ENCODE data around the gene C6orf15. TPM values are rescaled to one million over a fixed set of nuclear protein-coding genes. Genes with fewer than 3 reads are reported as not detected.

The C6orf15 gene
- total RNA-seq, 1 experiment from 2014 or later = not detected

DNA sequence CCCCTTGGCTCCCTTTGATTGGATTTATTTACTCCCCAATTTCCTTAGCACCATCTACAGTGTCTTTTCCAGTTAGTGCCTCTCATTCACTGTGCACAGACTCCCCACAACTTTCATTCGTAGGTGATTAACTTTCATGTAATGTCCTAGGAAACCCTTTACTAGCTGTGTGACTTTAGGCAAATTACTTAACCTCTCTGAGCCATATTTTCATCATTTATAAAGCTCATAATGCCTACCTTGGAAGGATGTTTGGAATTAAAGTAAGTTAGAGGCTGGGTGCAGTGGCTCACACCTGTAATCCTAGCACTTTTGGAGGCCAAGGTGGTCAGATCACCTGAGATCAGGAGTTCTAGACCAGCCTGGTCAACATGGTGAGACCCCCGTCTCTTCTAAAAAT, 20.1 kb downstream of the C6orf15 start:
- CTCF ChIA-PET = interaction anchor here (2.2 to 3.0 kb wide), 2 partner anchors 10 to 12 kb away, joined by 9 to 13 read pairs; no protein-coding TSS in a partner anchor
- Histone ChIP-seq H3K27me3 (ENCODE audit: insufficient read depth, low read length) (no peaks in the 10 kb centered on the region), H3K4me3 (replicated peaks in 1 of 2; ENCODE audit: low read depth in 1 of 2, low read length in 2 of 2) (no peak overlapping the region), H3K79me2 (ENCODE audit: insufficient read depth, low read length) (no peaks in the 10 kb centered on the region), H3K9me3 (ENCODE audit: control insufficient read depth in 1 of 2, insufficient read depth in 1 of 2, low read depth in 1 of 2, low read length in 2 of 2) (no peaks in the 10 kb centered on the region), H3K36me3 (ENCODE audit: control insufficient read depth in 1 of 2, insufficient read depth in 2 of 2, low read length in 2 of 2) (no peaks in the 10 kb centered on the region), H3K4me2 (ENCODE audit: low read length) (no peak overlapping the region), H3K9me2 (ENCODE audit: insufficient read depth) (no peaks in the 10 kb centered on the region), H3K4me1 (ENCODE audit: control insufficient read depth in 1 of 2, insufficient read depth in 2 of 2, low read length in 2 of 2) (peaks cover 2 to 5% of the 10 kb centered on the region in 2 experiments), H2AFZ (ENCODE audit: low read depth, low read length, poor library complexity, severe bottlenecking) (no peak overlapping the region), H3K27ac (ENCODE audit: low read depth, low read length) (no peak overlapping the region), H3K9ac (ENCODE audit: low read length) (no peak overlapping the region), H4K20me1 (ENCODE audit: insufficient read depth) (no peaks in the 10 kb centered on the region)
- BruUV-seq (replicated peaks) = no TSS peak
- intact Hi-C loops (cut with micrococcal nuclease) = no loop called here
- TF ChIP-seq, protein P1, sequence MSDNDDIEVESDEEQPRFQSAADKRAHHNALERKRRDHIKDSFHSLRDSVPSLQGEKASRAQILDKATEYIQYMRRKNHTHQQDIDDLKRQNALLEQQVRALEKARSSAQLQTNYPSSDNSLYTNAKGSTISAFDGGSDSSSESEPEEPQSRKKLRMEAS (IDR thresholded peaks at IDR 0.05) = 0 out of 2 replicates have a peak, but pooled peaks have one; percentile 13
- TF ChIP-seq, protein P2, sequence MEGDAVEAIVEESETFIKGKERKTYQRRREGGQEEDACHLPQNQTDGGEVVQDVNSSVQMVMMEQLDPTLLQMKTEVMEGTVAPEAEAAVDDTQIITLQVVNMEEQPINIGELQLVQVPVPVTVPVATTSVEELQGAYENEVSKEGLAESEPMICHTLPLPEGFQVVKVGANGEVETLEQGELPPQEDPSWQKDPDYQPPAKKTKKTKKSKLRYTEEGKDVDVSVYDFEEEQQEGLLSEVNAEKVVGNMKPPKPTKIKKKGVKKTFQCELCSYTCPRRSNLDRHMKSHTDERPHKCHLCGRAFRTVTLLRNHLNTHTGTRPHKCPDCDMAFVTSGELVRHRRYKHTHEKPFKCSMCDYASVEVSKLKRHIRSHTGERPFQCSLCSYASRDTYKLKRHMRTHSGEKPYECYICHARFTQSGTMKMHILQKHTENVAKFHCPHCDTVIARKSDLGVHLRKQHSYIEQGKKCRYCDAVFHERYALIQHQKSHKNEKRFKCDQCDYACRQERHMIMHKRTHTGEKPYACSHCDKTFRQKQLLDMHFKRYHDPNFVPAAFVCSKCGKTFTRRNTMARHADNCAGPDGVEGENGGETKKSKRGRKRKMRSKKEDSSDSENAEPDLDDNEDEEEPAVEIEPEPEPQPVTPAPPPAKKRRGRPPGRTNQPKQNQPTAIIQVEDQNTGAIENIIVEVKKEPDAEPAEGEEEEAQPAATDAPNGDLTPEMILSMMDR (IDR thresholded peaks at IDR 0.05 in 2 of 3, conservative IDR thresholded peaks at IDR 0.05 in 1 of 3; ENCODE audit: borderline replicate concordance in 1 of 3, insufficient read depth in 1 of 3, low read depth in 2 of 3, low read length in 2 of 3) = no peak
- TF ChIP-seq ZNF274 (IDR thresholded peaks at IDR 0.05; ENCODE audit: low read depth, low read length) (no peak), JUND (IDR thresholded peaks at IDR 0.05) (no peak)
- RAD21 ChIA-PET (ENCODE audit: low non-redundant PET in 1 of 2, low total read pairs in 2 of 2, uncharacterized antibody in 2 of 2, unreplicated experiment in 2 of 2) = no interaction called here
- POLR2A ChIA-PET = no interaction called here
- no peak for ATAC-seq
- no peak for DNase-seq (ENCODE audit: low read depth, low spot score)

DNA sequence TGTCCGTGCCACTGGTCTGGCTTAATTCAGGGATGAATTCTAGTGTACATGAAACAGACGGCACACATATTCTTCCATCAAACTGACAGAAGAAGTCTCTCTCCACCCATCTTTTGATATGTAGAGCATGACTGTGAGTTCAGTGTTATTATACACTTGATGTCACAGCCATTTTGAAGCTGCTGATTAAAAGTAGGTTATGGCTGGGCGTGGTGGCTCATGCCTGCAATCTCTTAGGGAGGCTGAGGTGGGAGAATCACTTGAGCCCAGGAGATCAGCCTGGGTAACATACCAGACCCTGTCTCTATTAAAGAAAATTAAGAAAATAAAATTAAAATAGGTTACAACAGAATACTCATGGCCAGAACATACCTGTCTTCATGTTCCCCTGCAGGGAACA, 20.7 kb downstream of the C6orf15 start:
- Histone ChIP-seq H3K9me3 (ENCODE audit: control insufficient read depth in 1 of 2, insufficient read depth in 1 of 2, low read depth in 1 of 2, low read length in 2 of 2) (no peaks in the 10 kb centered on the region), H3K9ac (ENCODE audit: low read length) (no peak overlapping the region), H3K36me3 (ENCODE audit: control insufficient read depth in 1 of 2, insufficient read depth in 2 of 2, low read length in 2 of 2) (no peaks in the 10 kb centered on the region), H3K9me2 (ENCODE audit: insufficient read depth) (no peaks in the 10 kb centered on the region), H3K4me1 (ENCODE audit: control insufficient read depth in 1 of 2, insufficient read depth in 2 of 2, low read length in 2 of 2) (peaks cover 7 to 11% of the 10 kb centered on the region in 2 experiments), H3K27ac (ENCODE audit: low read depth, low read length) (no peak overlapping the region), H3K4me3 (replicated peaks in 1 of 2; ENCODE audit: low read depth in 1 of 2, low read length in 2 of 2) (no peak overlapping the region), H3K4me2 (ENCODE audit: low read length) (no peak overlapping the region), H3K27me3 (ENCODE audit: insufficient read depth, low read length) (no peaks in the 10 kb centered on the region), H2AFZ (ENCODE audit: low read depth, low read length, poor library complexity, severe bottlenecking) (peak overlapping the region; percentile 74), H4K20me1 (ENCODE audit: insufficient read depth) (no peaks in the 10 kb centered on the region), H3K79me2 (ENCODE audit: insufficient read depth, low read length) (no peaks in the 10 kb centered on the region)
- RAD21 ChIA-PET (ENCODE audit: low non-redundant PET in 1 of 2, low total read pairs in 2 of 2, uncharacterized antibody in 2 of 2, unreplicated experiment in 2 of 2) = no interaction called here
- POLR2A ChIA-PET = no interaction called here
- BruUV-seq (replicated peaks) = no TSS peak
- ATAC-seq (no peak), DNase-seq (ENCODE audit: low read depth, low spot score) (no peak)
- intact Hi-C loops (cut with micrococcal nuclease) = no loop called here
- CTCF ChIA-PET = interaction anchor here (2.2 to 3.0 kb wide), 2 partner anchors 11 to 12 kb away, joined by 9 to 13 read pairs; no protein-coding TSS in a partner anchor
- TF ChIP-seq JUND (IDR thresholded peaks at IDR 0.05) (no peak), TCF7L2 (IDR thresholded peaks at IDR 0.05; ENCODE audit: borderline replicate concordance, extremely low read depth, insufficient read depth, insufficient read length) (no peak), SIN3A (IDR thresholded peaks at IDR 0.05; ENCODE audit: low read depth) (no peak), SP1 (IDR thresholded peaks at IDR 0.05; ENCODE audit: low read depth) (no peak), CBX3 (IDR thresholded peaks at IDR 0.05; ENCODE audit: low read depth) (no peak), SRF (IDR thresholded peaks at IDR 0.05; ENCODE audit: low read depth) (no peak), POLR2AphosphoS5 (IDR thresholded peaks at IDR 0.05; ENCODE audit: low read depth, low read length) (no peak), CEBPB (IDR thresholded peaks at IDR 0.05; ENCODE audit: low read depth) (no peak)
- TF ChIP-seq, protein P3, sequence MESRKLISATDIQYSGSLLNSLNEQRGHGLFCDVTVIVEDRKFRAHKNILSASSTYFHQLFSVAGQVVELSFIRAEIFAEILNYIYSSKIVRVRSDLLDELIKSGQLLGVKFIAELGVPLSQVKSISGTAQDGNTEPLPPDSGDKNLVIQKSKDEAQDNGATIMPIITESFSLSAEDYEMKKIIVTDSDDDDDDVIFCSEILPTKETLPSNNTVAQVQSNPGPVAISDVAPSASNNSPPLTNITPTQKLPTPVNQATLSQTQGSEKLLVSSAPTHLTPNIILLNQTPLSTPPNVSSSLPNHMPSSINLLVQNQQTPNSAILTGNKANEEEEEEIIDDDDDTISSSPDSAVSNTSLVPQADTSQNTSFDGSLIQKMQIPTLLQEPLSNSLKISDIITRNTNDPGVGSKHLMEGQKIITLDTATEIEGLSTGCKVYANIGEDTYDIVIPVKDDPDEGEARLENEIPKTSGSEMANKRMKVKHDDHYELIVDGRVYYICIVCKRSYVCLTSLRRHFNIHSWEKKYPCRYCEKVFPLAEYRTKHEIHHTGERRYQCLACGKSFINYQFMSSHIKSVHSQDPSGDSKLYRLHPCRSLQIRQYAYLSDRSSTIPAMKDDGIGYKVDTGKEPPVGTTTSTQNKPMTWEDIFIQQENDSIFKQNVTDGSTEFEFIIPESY (IDR thresholded peaks at IDR 0.05; ENCODE audit: extremely low read depth, insufficient replicate concordance, low read length) = no peak
- TF ChIP-seq, protein P4, sequence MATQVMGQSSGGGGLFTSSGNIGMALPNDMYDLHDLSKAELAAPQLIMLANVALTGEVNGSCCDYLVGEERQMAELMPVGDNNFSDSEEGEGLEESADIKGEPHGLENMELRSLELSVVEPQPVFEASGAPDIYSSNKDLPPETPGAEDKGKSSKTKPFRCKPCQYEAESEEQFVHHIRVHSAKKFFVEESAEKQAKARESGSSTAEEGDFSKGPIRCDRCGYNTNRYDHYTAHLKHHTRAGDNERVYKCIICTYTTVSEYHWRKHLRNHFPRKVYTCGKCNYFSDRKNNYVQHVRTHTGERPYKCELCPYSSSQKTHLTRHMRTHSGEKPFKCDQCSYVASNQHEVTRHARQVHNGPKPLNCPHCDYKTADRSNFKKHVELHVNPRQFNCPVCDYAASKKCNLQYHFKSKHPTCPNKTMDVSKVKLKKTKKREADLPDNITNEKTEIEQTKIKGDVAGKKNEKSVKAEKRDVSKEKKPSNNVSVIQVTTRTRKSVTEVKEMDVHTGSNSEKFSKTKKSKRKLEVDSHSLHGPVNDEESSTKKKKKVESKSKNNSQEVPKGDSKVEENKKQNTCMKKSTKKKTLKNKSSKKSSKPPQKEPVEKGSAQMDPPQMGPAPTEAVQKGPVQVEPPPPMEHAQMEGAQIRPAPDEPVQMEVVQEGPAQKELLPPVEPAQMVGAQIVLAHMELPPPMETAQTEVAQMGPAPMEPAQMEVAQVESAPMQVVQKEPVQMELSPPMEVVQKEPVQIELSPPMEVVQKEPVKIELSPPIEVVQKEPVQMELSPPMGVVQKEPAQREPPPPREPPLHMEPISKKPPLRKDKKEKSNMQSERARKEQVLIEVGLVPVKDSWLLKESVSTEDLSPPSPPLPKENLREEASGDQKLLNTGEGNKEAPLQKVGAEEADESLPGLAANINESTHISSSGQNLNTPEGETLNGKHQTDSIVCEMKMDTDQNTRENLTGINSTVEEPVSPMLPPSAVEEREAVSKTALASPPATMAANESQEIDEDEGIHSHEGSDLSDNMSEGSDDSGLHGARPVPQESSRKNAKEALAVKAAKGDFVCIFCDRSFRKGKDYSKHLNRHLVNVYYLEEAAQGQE (IDR thresholded peaks at IDR 0.05; ENCODE audit: low read depth) = no peak
